Activated CD8-positive, alpha-beta memory T cell treated with anti-CD3 and anti-CD28 coated beads for 36 hours (primary cell): Measurements from ENCODE around the gene OTUD5. TPM values are rescaled to one million over a fixed set of nuclear protein-coding genes. Genes with fewer than 3 reads are reported as not detected.
"Not testable (repeated sequence)": the region's sequence is repeated elsewhere in the genome, so short reads cannot be mapped to it uniquely, and the experiment has no call there.

Experiments
- CTCF ChIA-PET: fragments of 350-600 bp; sonication (Branson Sonifier 250); formaldehyde crosslinking; loops from one replicate; lab custom pipeline; 2021; ENCODE audit warnings: antibody characterized with exemption; lab: Charles Lee
- POLR2A ChIA-PET: fragments of 350-600 bp; sonication (Branson Sonifier 250); formaldehyde crosslinking; loops from one replicate; lab custom pipeline; 2021; ENCODE audit warnings: antibody characterized with exemption; lab: Charles Lee
- total RNA-seq, 2 experiments: library from RNA; stranded (reverse); gene quantifications; one replicate each; pipeline ENCODE4 v1.2.3, GENCODE V29; 2021

The OTUD5 gene
- total RNA-seq, 2 experiments from 2014 or later = 63.9 to 64.5 TPM

GRCh38 chrX:48902135-48902534, 55.3 kb downstream of the OTUD5 start:
- ChIA-PET CTCF (interaction anchor here (1.0 to 1.7 kb wide), 2 partner anchors 14 to 36 kb away, joined by 3 to 5 read pairs; no protein-coding TSS in a partner anchor), POLR2A (no interaction called here)

DNA sequence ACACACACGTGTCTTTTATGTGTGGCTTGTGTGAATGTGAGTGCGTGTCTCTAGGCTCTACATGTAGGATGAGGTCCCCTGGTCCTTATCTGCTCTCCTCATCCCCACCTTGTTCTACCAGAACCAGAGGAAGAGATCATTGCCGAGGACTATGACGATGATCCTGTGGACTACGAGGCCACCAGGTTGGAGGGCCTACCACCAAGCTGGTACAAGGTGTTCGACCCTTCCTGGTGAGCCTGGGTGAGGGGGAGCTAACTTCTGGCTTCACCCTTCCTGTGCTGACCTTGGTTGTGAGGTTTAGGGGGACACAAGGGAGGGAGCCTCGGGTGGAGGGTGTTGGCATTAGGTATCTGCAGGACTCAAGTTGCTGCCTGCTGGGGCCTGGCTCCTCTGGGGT, 56.3 kb downstream of the OTUD5 start:
- CTCF ChIA-PET = no interaction called here
- POLR2A ChIA-PET = no interaction called here

- ChIA-PET CTCF (no interaction called here), POLR2A (no interaction called here)
These were observed 58.4 kb downstream of the OTUD5 start for GRCh38 chrX:48899078-48899410.

- ChIA-PET POLR2A (interaction anchor here (0.5 to 2.0 kb wide), 5 partner anchors 13 to 172 kb away, joined by 3 to 14 read pairs (median 4); partner anchors contain the start of genes HDAC6 and SLC35A2), CTCF (interaction anchor here (0.9 to 1.0 kb wide), 3 partner anchors 14 to 40 kb away, joined by 3 read pairs; no protein-coding TSS in a partner anchor)
These were observed 59.6 kb downstream of the OTUD5 start, which contains the start of the genes PQBP1 and TIMM17B for GRCh38 chrX:48897625-48898306. Gene PQBP1 (plus strand): TSS chrX:48897930. CDS start chrX:48898510, 580 bp downstream. Gene TIMM17B (minus strand): TSS chrX:48897768. CDS start chrX:48897749, 19 bp downstream.

- ChIA-PET CTCF (interaction anchor here (0.9 kb wide), 1 partner anchor 40 kb away, joined by 3 read pairs; no protein-coding TSS in a partner anchor), POLR2A (interaction anchor here (0.5 to 2.0 kb wide), 5 partner anchors 13 to 173 kb away, joined by 3 to 14 read pairs (median 4); partner anchors contain the start of genes HDAC6 and SLC35A2)
These were observed 60.2 kb downstream of the OTUD5 start for GRCh38 chrX:48897157-48897624.

- POLR2A ChIA-PET = interaction anchor here (0.6 to 2.0 kb wide), 2 partner anchors 16 to 24 kb away, joined by 3 to 14 read pairs; partner anchors contain the start of gene SLC35A2
- CTCF ChIA-PET = no interaction called here
These were observed 60.8 kb downstream of the OTUD5 start for GRCh38 chrX:48896611-48897011.

DNA sequence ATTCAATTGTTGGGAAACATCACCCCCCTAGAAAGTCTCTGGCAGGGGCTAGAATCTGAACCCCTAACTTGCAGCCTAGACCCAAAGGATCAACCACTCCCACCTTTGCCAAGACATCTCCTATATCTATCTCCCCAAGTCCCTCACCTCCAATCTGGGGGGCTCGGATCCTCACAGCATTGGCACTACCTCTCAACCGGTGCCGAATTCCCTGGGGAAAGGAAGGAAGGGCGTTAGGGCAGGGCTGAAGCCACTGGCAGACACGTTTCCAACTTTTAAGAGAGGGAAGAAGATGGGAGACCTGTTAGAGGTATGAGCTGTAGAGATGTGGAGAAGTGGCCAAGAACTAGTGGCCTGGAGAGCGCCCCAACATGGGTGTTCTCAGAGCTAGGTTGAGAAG, 62.5 kb downstream of the OTUD5 start:
- POLR2A ChIA-PET = no interaction called here
- CTCF ChIA-PET = no interaction called here

DNA sequence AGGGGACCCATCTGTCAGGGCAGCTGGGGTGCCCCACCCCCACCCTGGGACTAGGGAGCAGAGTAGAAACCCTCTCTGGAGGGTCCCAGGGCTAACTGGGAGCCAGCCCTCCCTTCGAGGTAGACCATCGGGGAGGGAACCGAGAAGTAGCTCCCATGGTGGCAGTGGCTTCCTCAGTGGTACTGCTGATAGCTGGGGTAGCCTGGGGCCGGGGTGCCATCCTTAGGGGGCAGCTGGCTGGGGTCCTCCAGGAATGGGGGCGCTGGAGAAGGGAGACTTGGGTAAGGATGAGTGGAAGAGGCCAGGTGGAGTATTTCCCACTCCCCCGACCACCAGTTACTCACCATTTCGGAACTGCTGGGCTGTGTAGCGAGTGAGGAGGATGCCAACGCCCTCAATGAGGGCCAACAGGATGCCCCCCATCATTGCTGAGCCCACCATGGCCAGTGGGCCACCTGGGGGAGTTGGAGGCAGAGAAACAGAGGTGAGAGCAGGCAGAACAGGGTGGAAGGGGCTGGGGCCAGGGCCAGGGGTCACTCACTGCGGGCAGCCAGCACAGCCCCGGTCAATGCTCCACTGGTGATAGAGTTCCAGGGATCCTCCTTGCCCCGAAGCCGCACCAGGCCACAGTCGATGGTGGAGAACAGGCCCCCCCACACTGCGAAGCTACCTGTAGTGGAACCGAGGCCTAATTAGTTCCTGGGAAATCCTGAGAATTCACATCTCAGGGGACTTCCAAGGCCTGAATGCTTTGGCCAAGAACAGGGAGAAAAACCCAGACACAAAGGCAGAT, 63.7 kb downstream of the OTUD5 start:
- CTCF ChIA-PET = no interaction called here
- POLR2A ChIA-PET = no interaction called here

- ChIA-PET POLR2A (no interaction called here), CTCF (interaction anchor here (1.2 kb wide), 1 partner anchor 53 kb away, joined by 4 read pairs; no protein-coding TSS in a partner anchor)
These were observed 64.5 kb downstream of the OTUD5 start for GRCh38 chrX:48892896-48893295.

DNA sequence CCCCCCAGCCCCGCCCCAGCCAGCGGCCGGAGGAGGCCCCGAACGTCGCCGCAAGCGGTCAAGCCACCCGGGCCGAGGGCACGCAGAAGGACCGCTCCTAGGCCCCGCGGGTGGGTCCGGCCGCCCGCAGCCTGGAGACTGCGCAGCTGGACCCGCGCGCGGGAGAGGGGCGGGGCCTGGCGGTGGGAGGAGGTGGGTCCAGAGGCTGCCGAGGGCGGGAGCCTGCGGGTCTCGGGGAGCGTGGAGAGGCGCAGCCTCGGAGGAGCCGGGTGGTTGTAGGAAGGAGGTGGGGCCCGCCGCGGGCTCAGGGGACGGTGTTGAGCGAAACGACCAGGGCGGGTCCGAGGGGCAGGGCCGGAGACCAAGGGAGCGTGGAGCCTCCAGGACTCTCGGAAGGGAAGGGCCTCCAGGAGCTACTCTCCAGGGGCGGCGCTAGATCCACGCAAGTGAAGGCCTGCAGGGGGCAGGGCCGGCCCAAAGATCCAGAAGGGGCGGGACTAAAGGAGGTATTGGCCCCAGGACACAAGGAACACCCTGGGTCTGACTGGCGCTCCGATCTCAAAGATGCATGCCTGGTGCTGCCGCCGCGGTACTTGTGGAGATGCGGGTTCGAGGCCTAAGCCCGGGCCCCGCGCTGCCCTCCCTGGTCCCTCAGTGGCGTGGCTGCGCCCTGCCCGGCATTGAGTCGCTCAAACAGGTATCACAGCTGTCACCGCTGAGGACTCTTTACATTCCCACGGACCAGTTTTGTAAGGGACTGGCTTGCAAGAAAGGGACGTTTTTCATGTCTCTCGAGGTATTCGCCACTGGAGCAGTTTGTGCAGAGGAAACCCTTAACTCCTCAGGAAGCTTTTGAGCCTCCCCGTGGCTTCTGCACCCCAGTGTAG, 65.8 kb downstream of the OTUD5 start:
- POLR2A ChIA-PET = interaction anchor here (0.5 to 1.4 kb wide), 5 partner anchors 26 to 90 kb away, joined by 3 to 5 read pairs (median 3); partner anchors contain the start of gene HDAC6
- CTCF ChIA-PET = interaction anchor here (0.5 to 1.3 kb wide), 7 partner anchors 25 to 149 kb away, joined by 3 to 5 read pairs (median 4); partner anchors contain the start of gene GRIPAP1

DNA sequence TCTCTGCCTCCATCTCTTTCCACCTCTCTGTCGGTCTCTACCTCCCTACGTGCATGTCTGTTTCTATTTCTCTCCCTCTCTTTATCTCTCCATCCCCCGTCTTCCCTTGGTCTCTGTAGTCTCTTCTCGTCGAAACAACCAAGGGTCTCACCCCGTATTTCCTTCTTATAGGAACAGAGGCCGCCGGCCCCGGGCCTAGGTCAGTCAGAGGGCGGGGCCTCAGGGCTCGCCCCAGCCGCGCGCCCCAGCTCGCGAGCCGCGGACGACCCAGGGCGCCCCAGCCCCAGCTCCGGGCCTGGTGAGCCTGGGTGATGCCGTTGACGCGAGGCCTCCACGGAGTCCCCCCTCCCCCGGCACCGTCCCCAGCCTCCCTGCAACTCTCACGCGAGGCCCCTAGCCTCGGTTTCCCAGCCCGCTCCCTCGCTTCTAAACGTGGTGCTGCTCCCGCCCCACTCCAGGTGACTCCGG, 66.4 kb downstream of the OTUD5 start:
- POLR2A ChIA-PET = interaction anchor here (0.8 to 1.4 kb wide), 3 partner anchors 52 to 89 kb away, joined by 3 to 4 read pairs (median 3); partner anchors contain the start of gene HDAC6
- CTCF ChIA-PET = interaction anchor here (0.5 to 1.3 kb wide), 7 partner anchors 26 to 148 kb away, joined by 3 to 5 read pairs (median 4); partner anchors contain the start of gene GRIPAP1

- CTCF ChIA-PET = interaction anchor here (1.2 kb wide), 2 partner anchors 26 to 56 kb away, joined by 4 to 5 read pairs; no protein-coding TSS in a partner anchor
- POLR2A ChIA-PET = interaction anchor here (1.4 kb wide), 1 partner anchor 53 kb away, joined by 4 read pairs; no protein-coding TSS in a partner anchor
These were observed 67.0 kb downstream of the OTUD5 start for GRCh38 chrX:48890296-48890925.

GRCh38 chrX:48886586-48886985, 70.8 kb downstream of the OTUD5 start:
- CTCF ChIA-PET, POLR2A ChIA-PET: not testable (repeated sequence)

DNA sequence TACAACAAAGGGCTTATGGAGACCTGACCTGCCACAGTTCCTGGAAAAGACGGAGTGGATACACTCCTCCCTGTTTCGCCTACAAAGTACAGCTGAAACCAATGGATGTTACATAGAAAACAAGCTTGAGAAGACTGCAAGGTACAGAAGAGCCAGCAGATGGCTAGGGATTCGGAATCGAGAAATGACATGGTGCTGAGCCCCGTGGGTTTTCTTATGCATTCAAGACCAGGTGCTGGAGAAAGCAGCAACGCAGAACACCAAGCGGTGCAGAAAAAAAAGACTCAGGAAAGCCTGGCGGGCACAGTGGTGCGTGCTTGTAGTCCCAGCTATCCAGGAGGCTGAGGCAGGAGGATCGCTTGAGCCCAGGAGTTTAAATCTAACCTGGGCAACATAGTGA, 73.7 kb downstream of the OTUD5 start:
- CTCF ChIA-PET = no interaction called here
- POLR2A ChIA-PET = no interaction called here

DNA sequence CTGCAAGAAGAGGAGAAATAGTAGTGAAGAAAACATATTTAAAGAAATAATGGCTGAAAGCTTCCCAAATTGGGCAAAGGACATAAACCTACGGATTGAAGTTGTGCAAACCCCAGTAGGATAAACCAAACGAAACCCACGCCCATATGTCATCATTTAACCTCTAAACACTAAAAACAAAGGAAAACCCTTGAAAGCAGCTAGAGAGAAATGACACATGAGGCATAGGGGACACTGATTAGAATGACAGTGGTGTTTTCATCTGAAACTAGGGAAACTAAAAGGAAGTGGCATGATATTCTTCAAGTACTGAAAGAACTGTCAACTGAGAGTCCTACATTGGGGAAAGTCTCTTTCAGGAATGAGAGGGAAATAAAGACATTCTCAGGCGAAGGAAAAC, 80.5 kb downstream of the OTUD5 start:
- CTCF ChIA-PET, POLR2A ChIA-PET: not testable (repeated sequence)
